Mucosa of gallbladder (tissue), 1 donor: ENCODE measurements around the gene SSBP2. TPM values are rescaled to one million over a fixed set of nuclear protein-coding genes. Genes with fewer than 3 reads are reported as not detected.
"Not testable (repeated sequence)": the region's sequence is repeated elsewhere in the genome, so short reads cannot be mapped to it uniquely, and the experiment has no call there.

ENCODE experiments used
- DNase-seq: peaks from one replicate; pipeline ENCODE4 v3.0.0-alpha.2; 2020; ENCODE audit warnings: low spot score
- total RNA-seq: library from RNA; stranded (reverse); gene quantifications from one replicate; pipeline ENCODE4 v1.2.1, GENCODE V29; 2021
- donor health status: DM: no; HTN: no; CAD: no.

SSBP2 gene
- total RNA-seq, 1 donor from 2014 or later: 67.5 TPM

DNA sequence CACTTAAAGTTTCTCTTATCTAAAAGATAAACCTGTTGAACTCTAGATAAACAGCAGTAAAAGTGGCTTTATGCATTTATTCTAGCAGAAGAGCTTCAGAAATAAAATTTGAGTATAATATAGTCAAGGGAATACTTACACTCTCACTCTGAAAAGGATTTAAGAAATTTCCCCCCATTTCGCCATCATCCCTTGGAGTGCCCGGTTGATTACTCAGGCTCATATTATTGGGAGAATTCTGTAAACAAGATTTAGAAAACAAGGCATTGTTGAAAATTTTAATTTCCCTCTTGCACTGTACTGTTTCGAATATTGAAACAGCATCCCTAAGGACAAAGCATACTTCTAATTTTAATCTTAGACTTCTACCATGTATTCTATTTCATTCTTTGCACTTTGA, 322.5 kb downstream of the SSBP2 start:
- no peak for DNase-seq

DNA sequence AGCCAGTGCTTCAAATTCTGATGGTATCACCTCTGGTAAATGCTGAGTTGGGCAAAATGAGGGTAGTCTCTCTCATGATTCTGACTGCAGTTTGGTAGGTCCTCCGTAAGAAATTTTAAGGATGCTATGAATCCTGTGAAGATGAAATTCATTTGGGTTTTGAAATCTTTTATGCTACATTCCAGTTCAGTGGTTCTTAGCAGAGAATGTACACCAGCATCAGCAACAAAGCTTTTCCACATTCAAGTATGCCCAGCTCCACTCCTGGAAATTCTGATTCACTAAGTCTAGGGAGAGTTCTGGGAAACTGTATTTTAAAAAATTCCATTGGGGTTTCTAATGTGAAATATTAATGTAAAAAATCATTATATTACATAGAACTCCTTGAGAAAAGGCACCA, 323.3 kb downstream of the SSBP2 start:
- DNase-seq: no peak

DNA sequence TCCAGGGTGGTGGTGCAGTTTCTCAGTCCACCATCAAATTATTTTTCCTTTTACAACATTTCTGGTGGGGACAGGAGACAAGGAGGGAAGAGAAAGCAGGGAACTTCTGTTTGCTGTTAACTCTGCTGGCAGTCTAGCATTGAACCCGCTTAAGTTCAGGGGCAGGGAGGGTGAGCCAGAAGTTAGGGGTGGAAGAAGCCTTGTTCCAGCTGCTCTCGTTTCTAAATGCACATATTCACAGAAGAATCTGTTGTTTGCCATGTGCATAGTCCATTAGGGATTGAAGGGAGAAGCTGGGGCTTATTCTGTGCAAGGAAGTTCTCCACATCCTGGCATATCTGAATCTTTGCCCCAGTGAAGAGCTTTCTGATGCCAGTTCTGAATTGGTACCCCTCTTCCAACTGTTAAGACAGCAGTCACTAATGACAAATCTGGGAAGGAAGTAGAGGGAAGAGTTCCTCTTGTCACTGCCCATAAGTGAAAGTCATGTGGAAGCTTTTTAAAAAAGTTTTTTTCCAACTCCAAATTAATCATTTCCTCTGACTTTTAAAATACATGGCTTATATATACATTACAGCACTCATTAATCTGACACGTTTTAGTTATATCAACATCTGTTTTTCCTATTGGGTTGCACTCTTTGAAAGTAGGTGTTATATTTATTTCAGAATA, 324.4 kb downstream of the SSBP2 start:
- DNase-seq: no peak

DNA sequence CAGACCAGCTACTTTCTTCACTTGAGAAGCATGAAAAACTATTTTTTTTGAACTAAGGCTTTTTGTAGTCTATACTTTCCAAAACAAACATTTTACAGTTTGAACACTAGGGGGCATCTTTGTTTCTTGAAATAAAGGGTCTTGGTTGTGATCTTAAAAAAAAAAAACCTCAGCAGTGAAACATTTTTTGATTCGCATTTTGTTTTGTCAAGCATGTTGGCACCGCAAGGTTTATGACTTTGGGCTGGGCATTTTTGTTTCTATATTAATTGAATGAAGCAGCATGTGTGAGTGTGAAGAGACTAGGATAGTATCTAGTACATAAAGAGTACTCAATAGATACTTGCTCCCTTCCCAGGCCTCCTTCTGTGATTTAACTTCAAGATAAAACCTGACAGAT, 325.3 kb downstream of the SSBP2 start:
- DNase-seq: no peak

DNA sequence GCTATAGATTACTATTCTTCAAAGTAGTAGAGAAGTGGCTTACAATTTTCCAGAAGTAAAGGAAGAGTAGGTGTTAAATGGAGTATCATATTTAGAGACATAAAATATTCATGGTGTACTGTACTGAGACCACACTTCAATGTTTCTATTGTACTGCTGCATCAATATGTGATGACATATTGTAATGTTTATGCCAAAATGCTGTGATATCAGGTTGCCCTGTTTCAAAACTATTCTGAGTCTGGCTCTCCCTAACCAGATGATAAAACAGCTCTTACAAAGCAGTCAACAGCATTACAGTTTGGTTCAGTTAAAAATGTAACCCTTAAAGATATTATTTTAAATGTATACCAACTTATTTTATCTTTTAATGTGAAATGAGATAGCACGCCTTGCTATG, 326.2 kb downstream of the SSBP2 start:
- no peak for DNase-seq

DNA sequence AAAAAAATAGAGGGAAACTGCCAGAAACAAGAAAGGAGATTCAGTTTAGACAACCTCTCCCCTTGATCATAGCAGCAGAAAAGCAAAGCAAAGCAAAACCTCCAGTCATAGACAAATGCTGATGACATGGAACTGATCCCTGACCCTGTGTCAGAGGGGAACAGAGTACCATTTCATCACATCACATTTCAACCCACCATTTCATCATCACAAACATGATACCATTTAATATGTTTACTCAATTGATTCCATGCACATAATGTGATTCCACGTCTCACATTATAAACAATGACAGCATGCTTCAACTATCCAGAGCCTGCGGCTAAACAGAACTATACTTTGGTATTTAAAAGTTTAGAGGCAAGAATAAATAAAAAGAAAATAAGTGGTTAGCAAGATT, 328.2 kb downstream of the SSBP2 start:
- no peak for DNase-seq

DNA sequence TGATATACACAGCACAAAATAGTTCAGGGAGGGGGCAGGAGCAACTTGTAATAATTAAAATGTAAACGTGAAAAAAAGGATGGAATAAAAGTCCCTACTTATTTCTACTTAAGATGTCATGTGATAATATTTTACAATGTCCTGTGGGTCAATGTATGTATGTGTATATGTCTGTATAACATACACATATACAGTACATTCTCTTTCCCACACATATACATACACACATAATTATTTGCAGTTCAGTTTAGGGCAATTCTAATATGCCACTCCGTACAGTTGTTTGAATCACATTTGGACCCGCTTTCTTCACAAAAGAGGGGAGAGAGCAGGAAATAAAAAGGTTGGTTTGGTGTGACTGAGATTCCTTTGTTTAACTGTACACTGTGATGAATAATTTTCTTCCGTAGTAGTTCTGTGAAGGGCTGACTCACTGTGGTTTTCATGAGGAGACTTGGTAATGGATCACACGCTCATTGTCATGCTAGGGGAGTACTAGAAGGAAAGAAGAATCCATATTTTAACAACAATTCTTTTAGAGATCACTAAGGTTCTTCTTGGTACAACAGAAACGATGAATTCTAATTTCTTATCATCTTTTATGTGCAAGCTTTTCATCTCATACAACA, 330.7 kb downstream of the SSBP2 start:
- DNase-seq: no peak

DNA sequence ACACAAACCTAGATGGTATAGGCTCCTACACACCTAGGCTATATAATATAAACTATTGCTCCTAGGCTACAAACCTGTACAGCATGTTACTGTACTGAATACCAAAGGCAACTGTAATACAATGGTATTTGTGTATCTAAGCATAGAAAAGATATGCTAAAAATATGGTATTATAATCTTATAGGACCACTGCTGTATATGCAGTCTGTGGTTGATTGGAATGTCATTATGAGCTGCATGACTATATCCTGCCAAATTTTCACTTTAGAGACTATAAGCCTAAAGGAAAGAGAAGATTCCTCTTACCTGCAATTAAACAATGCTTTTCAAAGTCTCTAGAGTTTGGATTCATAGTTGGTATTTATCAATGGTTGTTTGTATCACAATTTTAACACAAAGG, 332.3 kb downstream of the SSBP2 start:
- DNase-seq: no peak

DNA sequence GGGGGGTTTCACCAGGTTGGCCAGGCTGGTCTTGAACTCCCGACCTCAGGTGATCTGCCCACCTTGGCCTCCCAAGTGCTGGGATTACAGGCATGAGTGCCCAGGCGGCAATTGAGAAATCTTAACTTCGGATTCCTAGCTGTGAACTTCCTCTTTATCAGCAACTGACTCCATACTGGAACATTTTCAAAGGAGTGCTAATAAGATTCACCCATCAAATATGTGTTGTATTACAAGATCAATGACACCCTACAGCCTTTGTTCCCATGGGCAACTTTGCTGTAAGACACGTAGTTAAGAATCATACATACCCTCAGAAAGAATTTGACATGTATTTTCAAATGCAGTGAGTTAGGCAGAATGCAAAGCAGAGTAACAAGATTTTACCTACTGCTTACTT, 333.8 kb downstream of the SSBP2 start:
- DNase-seq: no peak

DNA sequence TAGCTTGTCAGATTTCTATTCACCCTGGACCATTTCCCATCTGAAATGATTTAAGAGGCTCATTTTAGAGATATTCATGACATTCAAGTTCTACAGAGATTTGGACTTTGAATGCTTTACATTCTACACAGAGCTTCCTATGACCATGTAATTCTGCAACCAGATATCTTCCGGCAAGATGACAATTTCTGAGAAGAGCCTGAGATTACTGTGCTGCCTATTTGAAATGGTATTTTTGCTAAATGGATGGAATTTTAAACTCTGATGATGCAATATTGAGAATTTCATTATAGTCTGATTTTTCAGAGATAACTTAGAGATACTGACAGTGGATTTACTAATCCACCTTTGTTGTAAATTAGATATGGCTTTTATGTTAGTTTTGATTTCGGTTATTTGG, 341.0 kb downstream of the SSBP2 start:
- DNase-seq: no peak

DNA sequence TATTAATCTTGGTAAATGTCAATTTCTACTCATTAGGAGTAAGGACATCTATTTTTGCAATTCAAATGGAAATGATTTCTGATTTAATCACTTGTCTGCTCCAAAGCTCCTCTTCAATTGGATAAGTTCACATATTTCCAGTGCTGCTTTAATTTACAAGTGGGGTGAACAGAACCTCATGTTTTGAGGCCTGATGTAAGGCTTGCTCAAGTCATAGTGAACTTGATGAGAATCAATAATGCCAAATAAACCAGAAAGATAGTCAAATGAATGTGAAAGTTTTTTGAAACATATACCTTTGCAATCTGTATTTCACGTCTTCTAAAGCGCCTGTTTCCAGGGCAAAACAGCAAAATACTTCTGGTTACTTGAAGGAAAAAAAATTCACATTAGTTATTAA, 341.5 kb downstream of the SSBP2 start:
- DNase-seq: no peak

DNA sequence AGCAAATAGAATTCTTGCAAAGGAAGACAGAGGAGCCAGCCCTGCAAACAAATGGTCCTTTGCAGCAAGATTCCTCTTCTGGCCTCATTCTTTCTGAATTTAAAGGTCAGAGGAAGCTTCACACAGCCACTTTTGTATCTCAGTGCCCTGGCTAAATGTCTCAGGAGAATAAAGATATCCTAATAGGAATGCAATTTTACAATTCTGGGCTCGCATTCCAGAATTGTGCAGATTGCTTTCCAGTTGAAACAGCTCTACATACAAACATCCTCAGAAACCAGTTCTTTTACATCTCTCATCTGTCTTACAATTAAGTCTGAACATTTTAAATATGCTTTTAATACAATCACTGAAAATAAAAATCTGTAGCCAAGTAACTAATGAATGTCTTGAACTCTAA, 342.4 kb downstream of the SSBP2 start:
- DNase-seq: no peak

DNA sequence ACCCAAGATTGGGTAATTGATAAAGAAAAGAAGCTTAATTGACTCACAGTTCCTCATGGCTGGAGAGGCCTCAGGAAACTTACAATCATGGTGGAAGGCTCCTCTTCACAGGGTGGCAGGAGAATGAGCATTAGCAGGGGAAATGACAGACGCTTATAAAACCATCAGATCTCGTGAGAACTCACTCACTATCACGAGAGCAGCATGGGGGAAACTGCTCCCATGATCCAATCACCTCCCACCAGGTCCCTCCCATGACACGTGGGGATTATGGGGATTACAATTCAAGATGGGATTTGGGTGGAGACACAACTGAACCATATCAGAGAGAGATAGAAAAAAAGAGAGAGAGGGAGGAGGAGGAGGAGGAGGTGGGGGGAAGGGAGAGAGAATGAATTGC, 343.1 kb downstream of the SSBP2 start:
- not testable (repeated sequence) for DNase-seq

DNA sequence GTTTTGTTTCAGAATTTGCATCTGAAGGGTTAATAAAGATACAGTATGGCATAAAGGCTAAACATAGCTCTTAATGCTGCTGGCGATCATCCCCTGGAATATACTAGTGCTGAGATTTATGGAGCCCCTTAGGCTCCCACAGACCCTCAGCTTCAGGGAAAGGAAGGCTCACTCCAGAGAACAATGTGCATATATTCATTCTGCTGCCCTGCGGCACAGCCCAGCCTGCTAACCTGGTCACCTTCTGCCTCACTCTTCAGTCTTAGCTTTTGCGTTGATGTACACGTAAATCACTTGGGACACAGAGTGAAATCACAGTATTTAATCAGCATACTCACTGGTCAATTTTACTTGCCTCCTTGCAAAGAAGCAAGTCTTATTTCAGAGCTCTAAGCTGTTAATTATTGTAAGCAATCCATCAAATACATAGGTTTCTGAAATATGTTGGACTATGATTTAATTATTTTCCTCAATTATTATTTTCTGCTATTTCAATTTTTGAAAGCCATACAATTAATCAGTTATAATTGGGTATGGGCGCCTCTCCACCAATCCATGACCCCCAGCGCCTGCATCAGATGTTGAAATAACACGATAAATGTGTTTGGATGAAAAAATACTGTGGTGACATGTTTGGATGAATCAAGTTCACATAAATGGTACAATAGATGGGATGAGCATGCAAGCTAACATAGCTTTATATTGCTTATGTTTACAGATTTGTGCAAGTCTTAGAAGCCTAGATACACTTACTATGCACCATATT, 345.6 kb downstream of the SSBP2 start:
- DNase-seq: no peak

DNA sequence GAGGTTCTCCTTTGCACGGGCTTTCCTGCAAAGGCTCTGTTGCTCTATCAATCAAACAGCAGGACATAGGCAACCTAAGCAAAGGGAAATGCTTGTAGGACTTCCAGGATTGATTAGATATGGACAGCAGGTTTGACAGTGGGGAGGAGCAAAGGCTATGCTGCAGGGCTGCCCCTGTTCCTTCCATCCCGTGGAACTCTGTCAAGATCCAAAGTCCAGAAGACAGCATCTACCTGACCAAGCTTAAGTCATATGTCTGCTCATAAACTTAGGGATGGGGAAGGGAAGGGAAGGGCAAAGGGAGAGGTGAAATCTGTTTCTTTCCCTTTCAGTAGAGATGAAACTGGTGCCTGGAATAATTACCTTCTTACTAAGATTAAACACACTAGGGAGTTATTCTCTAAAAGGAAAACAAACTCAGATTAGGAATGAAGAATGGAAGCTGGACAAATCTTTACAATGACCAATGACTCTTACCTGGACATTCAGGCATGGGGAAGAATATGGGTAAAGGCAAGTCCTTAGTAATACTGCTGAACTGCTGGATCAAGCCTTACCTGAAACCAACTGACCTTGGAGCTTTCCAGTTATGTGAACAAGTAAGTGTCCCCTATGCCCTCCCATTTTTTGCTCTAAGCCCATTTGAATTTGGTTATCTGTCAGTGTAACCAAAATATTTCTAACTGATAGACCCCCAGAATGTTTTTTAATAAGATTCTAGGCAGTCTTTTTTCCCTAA, 348.5 kb downstream of the SSBP2 start:
- peak; percentile 56 for DNase-seq

DNA sequence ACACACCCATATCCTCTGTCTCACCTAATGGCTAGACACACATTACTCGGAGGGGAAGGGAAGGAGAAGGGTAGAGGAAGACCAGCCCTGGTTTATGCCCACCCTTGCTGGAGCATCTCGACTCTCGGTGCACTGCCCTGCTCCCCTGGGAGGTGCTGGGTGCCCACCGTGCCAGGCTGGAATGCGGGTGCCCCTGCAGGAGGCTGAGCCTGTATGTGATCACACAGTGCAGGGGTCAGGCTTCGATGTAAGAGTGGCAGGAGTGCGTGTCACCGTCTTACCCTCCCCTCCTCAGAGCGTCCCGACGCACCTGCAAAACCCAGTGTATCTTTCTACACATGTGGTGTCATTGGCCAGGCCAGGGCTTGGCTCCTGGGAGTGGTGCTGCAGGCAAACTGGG, 349.6 kb downstream of the SSBP2 start:
- DNase-seq: no peak

DNA sequence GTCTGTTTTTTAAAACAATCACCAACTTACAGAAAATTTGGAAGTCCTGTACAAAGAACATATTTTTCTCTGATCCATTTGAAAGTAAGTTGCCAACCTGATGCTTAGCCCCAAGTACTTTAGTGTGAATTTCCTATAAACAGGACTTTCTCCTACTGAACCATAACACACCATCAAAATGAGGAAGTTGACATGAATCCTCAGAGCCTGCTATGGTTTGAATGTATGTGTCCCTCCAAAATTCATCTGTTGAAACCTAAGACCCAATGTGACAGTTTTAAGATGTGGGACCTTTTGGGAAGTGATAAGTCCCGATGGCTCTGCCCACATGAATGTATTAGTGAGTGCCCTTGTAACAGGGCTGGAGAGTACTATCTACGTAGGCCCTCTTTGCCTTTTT, 350.5 kb downstream of the SSBP2 start:
- DNase-seq: no peak

DNA sequence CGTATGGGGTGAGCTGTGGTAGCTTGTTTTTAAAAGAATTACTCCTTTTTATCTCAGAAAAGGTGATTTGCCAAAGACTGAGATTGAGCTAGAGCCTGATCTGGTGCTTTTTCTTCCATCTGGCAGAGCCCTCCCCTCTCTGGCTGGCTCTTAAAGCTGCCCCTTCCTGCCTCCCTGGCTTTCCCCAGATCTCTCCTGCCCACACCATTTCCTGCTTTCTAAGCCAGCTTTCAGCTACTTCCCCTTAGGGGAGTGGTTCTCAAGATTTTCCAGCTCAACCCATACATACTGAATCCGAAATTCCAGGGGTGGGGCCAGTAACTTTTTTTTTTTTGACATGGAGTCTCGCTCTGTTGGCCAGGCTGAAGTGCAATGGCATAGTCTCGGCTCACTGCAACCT, 352.2 kb downstream of the SSBP2 start:
- no peak for DNase-seq

DNA sequence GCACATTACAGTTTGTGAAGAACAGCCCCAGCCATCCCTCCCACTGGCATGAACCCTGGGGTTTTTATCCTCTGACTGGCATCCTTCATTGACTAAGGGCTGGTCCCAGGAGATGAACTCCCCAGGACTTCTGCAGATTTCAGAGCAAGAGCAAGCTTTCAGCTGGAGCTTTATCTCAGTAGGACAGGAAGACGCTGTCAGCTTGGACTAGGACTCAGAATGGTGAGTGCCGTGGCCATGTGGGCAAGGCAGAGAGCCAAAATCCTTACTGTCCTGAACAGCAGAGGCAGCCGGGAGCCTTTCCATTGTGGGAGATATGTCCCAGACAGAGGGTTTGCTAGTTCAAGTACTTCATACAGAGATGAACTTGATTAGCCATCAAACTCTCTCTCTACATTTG, 353.7 kb downstream of the SSBP2 start:
- DNase-seq: no peak

DNA sequence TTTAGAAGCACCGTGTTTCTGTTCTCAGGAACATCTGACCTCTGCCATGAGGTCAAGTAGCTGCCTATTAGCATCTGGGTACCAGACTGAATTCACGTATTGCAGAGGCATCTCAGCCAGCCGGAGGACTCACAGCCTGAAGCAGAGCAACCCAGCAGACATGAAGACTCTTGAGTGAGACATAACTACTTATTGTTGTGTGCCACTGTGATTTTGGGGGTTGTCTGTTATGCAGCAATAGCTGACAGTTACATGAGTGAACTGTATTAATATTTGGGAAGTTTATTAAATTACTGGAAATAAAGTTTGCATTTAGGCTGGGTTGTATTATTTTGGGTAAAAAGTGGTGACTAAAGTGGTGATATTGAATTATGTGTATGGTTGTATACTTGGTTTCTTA, 355.6 kb downstream of the SSBP2 start:
- no peak for DNase-seq

DNA sequence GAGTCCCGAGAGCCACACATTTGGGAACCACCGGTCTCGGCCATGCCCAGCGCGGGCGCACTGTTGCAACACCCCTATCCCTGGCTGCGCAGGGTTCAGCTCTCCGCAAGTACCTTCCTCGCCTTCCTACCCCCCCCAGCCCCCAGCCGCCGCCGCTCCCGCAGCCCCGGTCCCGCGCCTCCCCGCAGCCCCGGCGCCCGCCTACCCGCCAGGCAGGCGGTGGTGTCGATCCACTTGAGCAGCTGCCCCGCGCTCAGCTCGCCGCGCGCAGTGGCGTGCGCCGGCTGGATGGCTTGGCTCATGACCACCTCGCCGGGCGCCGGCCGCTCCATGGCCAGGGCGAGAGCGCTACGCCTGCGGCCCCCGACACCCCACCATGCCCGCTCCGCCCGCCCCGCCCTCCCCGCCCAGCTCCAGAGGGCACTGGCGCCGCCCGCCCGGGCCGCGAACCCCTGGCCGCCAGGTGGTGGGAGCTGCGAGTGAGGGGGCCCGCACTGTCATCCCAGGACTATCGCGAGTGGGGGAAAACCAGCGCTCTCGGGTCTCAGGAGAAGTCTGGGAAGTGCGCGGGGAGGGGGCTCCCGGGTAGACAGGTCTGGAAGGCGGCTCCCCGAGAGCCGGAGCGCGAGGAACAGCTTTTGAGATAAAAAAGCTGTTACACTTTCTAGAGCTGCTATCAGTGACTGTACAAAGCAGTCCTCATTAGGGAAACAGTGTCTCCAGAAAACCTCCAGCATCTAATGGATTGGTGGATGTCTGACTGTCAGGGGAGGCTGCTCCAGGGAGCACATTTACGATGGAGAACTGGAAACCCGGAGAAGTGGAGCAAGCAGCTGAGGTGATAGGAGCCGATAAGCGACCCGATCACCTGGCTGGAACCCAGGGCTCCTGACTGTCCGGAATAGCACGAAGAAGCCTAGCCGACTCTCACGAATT, 356.8 kb downstream of the SSBP2 start, which contains the start of gene ACOT12:
TSS of gene ACOT12 (minus strand) at position 352 of the 936 bp plus-strand sequence. CDS start at position 332, 20 bp downstream.
- DNase-seq: no peak
